Ovary (tissue), 9 donors: Measurements from ENCODE around the gene ADAD2. TPM values are rescaled to one million over a fixed set of nuclear protein-coding genes. Genes with fewer than 3 reads are reported as not detected.

Experiments used
- DNase-seq, 5 donors: peaks; one replicate each; pipeline ENCODE4 v3.0.0-alpha.2; 2019 to 2020
- H3K27ac ChIP-seq, 2 donors: fragments of 200-600 bp; one replicate each; pipeline versions ENCODE4 v1.5.1 to v1.8.0; 2019 to 2022
- H3K27me3 ChIP-seq: fragments of 200-600 bp; one replicate; pipeline ENCODE4 v1.8.0; 2022
- H3K36me3 ChIP-seq: fragments of 200-600 bp; sonication (generic); one replicate; pipeline ENCODE4 v1.5.1; 2019
- H3K4me1 ChIP-seq: one replicate; pipeline ENCODE4 v1.8.1; 2013; ENCODE audit warnings: mild to moderate bottlenecking, moderate library complexity; ENCODE audit not compliant: insufficient read depth
- H3K4me3 ChIP-seq: fragments of 200-600 bp; sonication (generic); one replicate; pipeline ENCODE4 v1.5.1; 2017
- H3K9me3 ChIP-seq, 2 donors: fragments of 200-600 bp in 1 of 2; sonication (generic) in 1 of 2; one replicate each; pipeline versions ENCODE4 v1.5.1 to v1.8.1; 2013 to 2019; ENCODE audit warnings: mild to moderate bottlenecking in 1 of 2, moderate library complexity in 1 of 2
- EP300 ChIP-seq: sonication (generic); formaldehyde crosslinking; IDR thresholded peaks from one replicate; pipeline ENCODE4 v1.6.1; 2017; ENCODE audit warnings: antibody characterized with exemption
- POLR2A ChIP-seq: fragments of 450-650 bp; IDR thresholded peaks from one replicate; pipeline ENCODE4 v1.6.1; 2017; ENCODE audit warnings: antibody characterized with exemption, mild to moderate bottlenecking, moderate library complexity
- WGBS, 3 donors: extraction: QIAGEN DNeasy Blood & Tissue Kit in 1 of 3; methylation state at CpG; one replicate each; pipeline versions ENCODE4 v1.1.5 to v1.1.7; 2013 to 2017; 5-methylcytosine and 5-hydroxymethylcytosine counted together
- intact Hi-C, 4 donors: fragments of 100-400 bp; cut with DNase I; formaldehyde crosslinking; loops; one replicate each; pipeline versions ENCODE4 v1.11.0 to v1.15.1; 2022 to 2023
- polyA plus RNA-seq, 2 donors: library from polyadenylated mRNA; stranded (reverse); fragments of 200-250 nt in 1 of 2; fragments of 350-450 nt in 1 of 2; fragmentation: Illumina TruSeq in 1 of 2; extraction: RNeasy Lipid Tissue Mini Kit (QIAGEN cat#74804) in 1 of 2; gene quantifications; one replicate each; pipeline ENCODE4 v1.2.3, GENCODE V29; 2013 to 2014
- total RNA-seq, 7 donors: library from RNA; depleted of rRNA in 2 of 7; stranded (reverse); fragments of >200 nt in 2 of 7; fragmentation: NEBNext Ultra II Directional in 3 of 7; extraction: Animal tissue kit (Norgen Biotek cat#: 25700) in 3 of 7; gene quantifications; one replicate each; pipeline versions ENCODE4 v1.1.0 to v1.2.4, GENCODE V29; 2016 to 2023
- TF ChIP-seq, protein P1 (sequence below), 3 donors: fragments of 450-650 bp in 2 of 3; fragments of 200-600 bp in 1 of 3; IDR thresholded peaks; one replicate each; pipeline versions ENCODE4 v1.5.1 to v1.8.0; 2016 to 2022; ENCODE audit warnings: antibody characterized with exemption in 3 of 3, mild to moderate bottlenecking in 1 of 3
- donor health status: DM: no; HTN: no; CAD: no; lungs with moderate emphysema.
- donor health status: DM: no; HTN: no; CAD: no.
- donor health status: Bipolar disorder and iron deficiency.
- donor health status: DM: yes; HTN: yes; CAD: no.
- donor health status: DM: no; HTN: no; CAD: no.
- donor health status: DM: yes; HTN: yes; CAD: no.

ADAD2 gene
- total and polyA plus RNA-seq, 9 donors = 0.12 to 2.0 (median 0.84) TPM; not detected in 5

- H3K27ac ChIP-seq = no peak overlapping the region
- no peaks in the 10 kb centered on the region for H3K4me1 ChIP-seq
- intact Hi-C loops = no loop called here
- no peaks in the 10 kb centered on the region for H3K9me3 ChIP-seq
- no peaks in the 10 kb centered on the region for H3K36me3 ChIP-seq
- H3K27me3 ChIP-seq = no peaks in the 10 kb centered on the region
- TF ChIP-seq POLR2A = no peak
- TF ChIP-seq EP300 = no peak
- TF ChIP-seq, protein P1, sequence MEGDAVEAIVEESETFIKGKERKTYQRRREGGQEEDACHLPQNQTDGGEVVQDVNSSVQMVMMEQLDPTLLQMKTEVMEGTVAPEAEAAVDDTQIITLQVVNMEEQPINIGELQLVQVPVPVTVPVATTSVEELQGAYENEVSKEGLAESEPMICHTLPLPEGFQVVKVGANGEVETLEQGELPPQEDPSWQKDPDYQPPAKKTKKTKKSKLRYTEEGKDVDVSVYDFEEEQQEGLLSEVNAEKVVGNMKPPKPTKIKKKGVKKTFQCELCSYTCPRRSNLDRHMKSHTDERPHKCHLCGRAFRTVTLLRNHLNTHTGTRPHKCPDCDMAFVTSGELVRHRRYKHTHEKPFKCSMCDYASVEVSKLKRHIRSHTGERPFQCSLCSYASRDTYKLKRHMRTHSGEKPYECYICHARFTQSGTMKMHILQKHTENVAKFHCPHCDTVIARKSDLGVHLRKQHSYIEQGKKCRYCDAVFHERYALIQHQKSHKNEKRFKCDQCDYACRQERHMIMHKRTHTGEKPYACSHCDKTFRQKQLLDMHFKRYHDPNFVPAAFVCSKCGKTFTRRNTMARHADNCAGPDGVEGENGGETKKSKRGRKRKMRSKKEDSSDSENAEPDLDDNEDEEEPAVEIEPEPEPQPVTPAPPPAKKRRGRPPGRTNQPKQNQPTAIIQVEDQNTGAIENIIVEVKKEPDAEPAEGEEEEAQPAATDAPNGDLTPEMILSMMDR (IDR thresholded peaks at IDR 0.05) = no peak
- 74 to 89% (median 81%) methylated on average over 1 of the region's 1 CpG for WGBS, 3 donors
- DNase-seq = no peak
- H3K4me3 ChIP-seq = no peak overlapping the region
These were observed 50.8 kb downstream of the ADAD2 start for GRCh38 chr16:84241778-84242177.

GRCh38 chr16:84242839-84243238 is 51.9 kb downstream of the ADAD2 start:
- no peak overlapping the region for H3K4me3 ChIP-seq
- H3K27ac ChIP-seq = no peak overlapping the region
- H3K4me1 ChIP-seq = no peaks in the 10 kb centered on the region
- no peaks in the 10 kb centered on the region for H3K27me3 ChIP-seq
- H3K9me3 ChIP-seq = no peaks in the 10 kb centered on the region
- TF ChIP-seq POLR2A = no peak
- no peak for TF ChIP-seq EP300
- TF ChIP-seq, protein P1 (IDR thresholded peaks at IDR 0.05) = no peak
- H3K36me3 ChIP-seq = no peaks in the 10 kb centered on the region
- intact Hi-C loops = no loop called here
- WGBS, 3 donors = 80 to 89% (median 81%) methylated on average over 9 of the region's 9 CpGs
- DNase-seq = no peak

DNA sequence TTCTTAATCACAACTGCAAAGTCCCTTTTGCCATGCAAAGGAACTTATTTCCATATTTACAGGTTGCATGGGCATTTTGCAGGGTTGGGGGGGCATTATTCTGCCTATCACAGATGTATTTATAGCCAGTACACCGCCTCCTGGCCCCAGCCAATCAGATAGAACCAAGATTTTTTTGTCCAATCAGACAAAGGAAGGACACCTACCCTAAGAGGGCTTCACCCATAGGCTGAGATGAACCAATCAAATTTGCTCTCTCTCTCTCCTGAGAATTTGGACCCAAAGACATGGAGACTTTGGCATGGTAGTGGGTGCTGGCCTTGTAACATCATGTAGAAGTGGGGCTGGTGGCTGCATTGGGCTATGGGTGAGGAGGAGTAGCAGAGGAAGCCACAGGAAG is 52.8 kb downstream of the ADAD2 start:
- Histone ChIP-seq H3K27me3 (no peaks in the 10 kb centered on the region), H3K36me3 (no peaks in the 10 kb centered on the region), H3K4me1 (no peaks in the 10 kb centered on the region), H3K4me3 (no peak overlapping the region), H3K9me3 (no peaks in the 10 kb centered on the region), H3K27ac (no peak overlapping the region)
- WGBS, 3 donors = 67 to 97% (median 93%) methylated on average over 1 of the region's 1 CpG
- TF ChIP-seq POLR2A (no peak), EP300 (no peak)
- TF ChIP-seq, protein P1 (IDR thresholded peaks at IDR 0.05) = no peak
- no peak for DNase-seq
- intact Hi-C loops = no loop called here

DNA sequence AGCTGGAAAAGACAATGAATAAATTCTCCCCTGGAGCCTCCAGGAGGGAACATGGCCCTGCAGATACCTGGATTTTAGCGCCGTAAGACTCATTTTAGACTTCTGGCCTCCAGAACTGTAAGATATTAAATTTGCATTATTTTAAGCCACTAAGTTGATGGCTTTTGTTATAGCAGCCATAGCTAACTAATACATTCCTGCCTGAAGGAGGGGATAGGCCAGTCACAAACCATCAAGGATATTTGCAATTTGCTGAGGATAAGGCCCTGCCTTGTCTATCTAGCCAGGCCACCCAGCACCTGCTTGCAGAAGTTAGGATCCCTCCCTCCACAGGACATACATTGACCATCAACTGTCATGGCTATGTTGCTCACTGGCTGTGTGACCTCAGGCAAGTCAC is 53.8 kb downstream of the ADAD2 start:
- 97 to 100% (median 98%) methylated on average over 2 of the region's 2 CpGs for WGBS, 3 donors
- H3K9me3 ChIP-seq = no peaks in the 10 kb centered on the region
- TF ChIP-seq EP300 (no peak), POLR2A (no peak)
- TF ChIP-seq, protein P1 (IDR thresholded peaks at IDR 0.05) = no peak
- DNase-seq = no peak
- no peaks in the 10 kb centered on the region for H3K27me3 ChIP-seq
- H3K36me3 ChIP-seq = no peaks in the 10 kb centered on the region
- H3K27ac ChIP-seq = no peak overlapping the region
- no peaks in the 10 kb centered on the region for H3K4me1 ChIP-seq
- intact Hi-C loops = no loop called here
- no peak overlapping the region for H3K4me3 ChIP-seq
